Measurements from ENCODE around the gene PAN2.
"Not testable (repeated sequence)": the region's sequence is repeated elsewhere in the genome, so short reads cannot be mapped to it uniquely, and the experiment has no call there.

PAN2 gene

GRCh38 chr12:56307221-56307965 is 26.4 kb downstream of the PAN2 start:
- no peak for TF ChIP-seq POLR2A (IDR thresholded peaks at IDR 0.05; ENCODE audit: low read depth, low read length)
- FAIRE-seq, result no peak

DNA sequence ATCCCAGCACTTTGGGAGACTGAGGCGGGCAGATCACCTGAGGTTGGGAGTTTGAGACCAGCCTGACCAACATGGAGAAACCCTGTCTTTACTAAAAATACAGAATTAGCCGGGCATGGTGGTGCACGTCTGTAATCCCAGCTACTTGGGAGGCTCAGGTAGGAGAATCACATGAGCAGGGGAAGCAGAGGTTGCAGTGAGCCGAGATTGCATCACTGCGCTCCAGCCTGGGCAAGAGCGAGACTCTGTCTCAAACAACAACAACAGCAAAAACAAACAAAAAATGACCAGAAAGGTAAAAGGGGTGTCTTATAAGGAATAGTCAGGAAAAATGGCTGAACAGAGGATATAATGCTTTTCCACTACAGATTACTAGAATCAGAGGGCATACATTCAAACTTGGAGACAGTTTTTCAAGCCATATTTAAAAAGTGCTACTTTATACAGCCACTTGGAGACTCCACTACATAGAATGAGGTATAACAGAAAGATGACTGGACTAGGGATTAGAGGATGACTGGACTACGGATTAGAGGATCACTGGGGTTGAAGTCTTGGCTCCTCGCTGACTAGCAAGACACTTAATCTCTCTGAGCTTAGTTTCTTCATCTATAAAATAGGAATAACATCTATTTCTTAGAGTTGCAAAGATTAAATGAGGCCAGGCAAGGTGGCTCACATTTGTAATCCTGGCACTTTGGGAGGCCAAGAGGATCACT is 28.8 kb downstream of the PAN2 start:
- no peak for TF ChIP-seq POLR2A (IDR thresholded peaks at IDR 0.05; ENCODE audit: low read depth, low read length)
- DNase-seq (ENCODE audit: insufficient read length, low spot score) (no peak), FAIRE-seq (no peak)

More at GRCh38 chr12:56307221-56307965, 26.4 kb downstream of the PAN2 start:
- DNase-seq (ENCODE audit: insufficient read length, low spot score), result no peak

DNA sequence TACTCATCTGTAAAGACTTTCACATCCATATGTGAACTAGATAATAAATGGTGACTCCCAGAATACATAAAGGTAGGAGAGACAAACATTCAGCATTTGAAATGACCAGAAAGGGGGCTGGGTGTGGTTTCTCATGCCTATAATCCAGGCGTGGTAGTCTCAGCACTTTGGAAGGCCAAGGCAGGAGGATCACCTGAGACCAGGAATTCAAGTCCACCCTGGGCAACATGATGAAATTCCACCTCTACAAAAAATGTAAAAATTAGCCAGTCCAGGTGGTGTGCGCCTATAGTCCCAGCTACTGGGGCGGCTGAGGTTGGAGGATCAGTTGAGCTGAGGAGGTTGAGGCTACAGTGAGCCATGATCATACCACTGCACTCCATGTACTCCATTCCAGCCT is 29.5 kb downstream of the PAN2 start:
- TF ChIP-seq POLR2A (IDR thresholded peaks at IDR 0.05; ENCODE audit: low read depth, low read length), result no peak
- FAIRE-seq, result no peak

GRCh38 chr12:56300644-56301464 is 32.9 kb downstream of the PAN2 start:
- no peak for FAIRE-seq
- DNase-seq (ENCODE audit: insufficient read length, low spot score), result no peak
- no peak for TF ChIP-seq POLR2A (IDR thresholded peaks at IDR 0.05; ENCODE audit: low read depth, low read length)

More for the DNA sequence above, 29.5 kb downstream of the PAN2 start:
- DNase-seq (ENCODE audit: insufficient read length, low spot score), result no peak

GRCh38 chr12:56299853-56300643 is 33.8 kb downstream of the PAN2 start, which contains the start of gene CS:
Gene CS, minus strand, starts transcription at chr12:56300330. Its CDS starts 129 bp downstream, at chr12:56300201.
- FAIRE-seq, result peak; percentile 53
- DNase-seq (ENCODE audit: insufficient read length, low spot score), result peak; percentile 91
- TF ChIP-seq POLR2A (IDR thresholded peaks at IDR 0.05; ENCODE audit: low read depth, low read length), result peak; percentile 57

DNA sequence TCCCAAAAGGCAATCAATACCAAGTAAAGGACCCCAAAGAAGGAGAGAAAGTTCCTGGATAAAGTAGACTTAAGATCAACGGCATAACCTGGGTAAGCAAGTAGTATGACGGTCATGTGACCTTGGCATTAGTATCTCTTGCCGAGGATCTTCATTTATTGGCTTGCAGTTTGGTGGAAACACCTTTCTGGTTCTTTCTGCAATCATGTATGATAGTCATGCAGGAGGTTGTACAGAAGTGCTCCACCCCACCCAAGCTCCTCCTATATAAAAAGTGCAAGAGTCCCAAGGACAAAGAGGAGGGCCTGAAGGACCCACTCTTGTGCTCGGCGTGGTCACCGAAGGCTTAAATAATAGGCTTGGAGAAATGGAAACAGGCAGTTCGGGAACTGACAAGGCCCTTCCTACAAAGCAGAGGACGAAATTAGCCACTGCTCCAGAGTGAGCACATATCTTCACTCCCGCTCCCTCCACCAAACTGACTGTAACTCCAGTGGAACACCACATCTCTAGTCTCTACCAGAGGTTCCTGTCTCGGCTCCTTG is 34.4 kb downstream of the PAN2 start:
- no peak for FAIRE-seq
- DNase-seq (ENCODE audit: insufficient read length, low spot score), result no peak
- no peak for TF ChIP-seq POLR2A (IDR thresholded peaks at IDR 0.05; ENCODE audit: low read depth, low read length)

DNA sequence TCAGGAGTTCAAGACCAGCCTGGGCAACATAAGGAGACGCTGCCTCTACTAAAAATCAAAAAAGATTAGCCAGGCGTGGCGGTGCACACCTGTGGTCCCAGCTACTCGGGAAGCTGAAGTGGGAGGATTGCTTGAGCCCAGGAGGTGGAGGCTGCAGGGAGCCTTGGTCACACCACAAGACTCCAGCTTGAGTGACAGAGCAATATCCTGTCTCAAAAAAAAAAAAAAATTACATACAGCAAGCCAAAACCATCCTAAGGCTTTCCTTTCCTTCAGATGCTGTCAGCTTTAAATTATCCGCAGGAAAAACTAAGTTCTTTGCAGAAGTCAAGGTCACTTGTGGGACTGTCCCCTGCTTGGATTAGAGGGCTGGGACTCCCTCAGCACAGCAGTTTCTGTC is 35.0 kb downstream of the PAN2 start:
- FAIRE-seq (no peak), DNase-seq (ENCODE audit: insufficient read length, low spot score) (no peak)
- TF ChIP-seq POLR2A (IDR thresholded peaks at IDR 0.05; ENCODE audit: low read depth, low read length), result no peak

- DNase-seq (ENCODE audit: insufficient read length, low spot score) (no peak), FAIRE-seq (no peak)
- no peak for TF ChIP-seq POLR2A (IDR thresholded peaks at IDR 0.05; ENCODE audit: low read depth, low read length)
Measured at GRCh38 chr12:56297400-56297799, 36.4 kb downstream of the PAN2 start.

DNA sequence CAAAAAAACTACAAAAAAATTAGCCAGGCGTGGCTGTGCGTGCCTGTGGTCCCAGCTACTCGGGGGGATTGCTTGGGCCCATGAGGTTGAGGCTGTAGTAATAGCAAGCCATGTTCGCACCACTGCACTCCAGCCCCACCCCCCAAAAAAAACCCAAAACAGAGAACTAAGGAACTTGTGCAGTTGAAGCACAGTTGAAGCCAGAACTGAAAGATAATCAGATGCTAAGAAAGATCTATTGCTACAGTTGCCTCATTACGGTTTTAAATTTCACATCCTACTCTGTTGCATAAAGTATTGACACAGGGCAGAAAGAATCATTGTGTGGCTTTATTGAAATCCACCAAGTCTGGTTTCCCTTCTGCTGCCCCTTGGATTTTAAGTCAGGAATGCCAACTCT is 37.5 kb downstream of the PAN2 start:
- DNase-seq (ENCODE audit: insufficient read length, low spot score) (no peak), FAIRE-seq (no peak)
- TF ChIP-seq POLR2A (IDR thresholded peaks at IDR 0.05; ENCODE audit: low read depth, low read length), result no peak

- TF ChIP-seq POLR2A (IDR thresholded peaks at IDR 0.05; ENCODE audit: low read depth, low read length), result no peak
- no peak for DNase-seq (ENCODE audit: insufficient read length, low spot score)
- FAIRE-seq, result no peak
Measured at GRCh38 chr12:56293795-56294194, 40.0 kb downstream of the PAN2 start.

- FAIRE-seq (no peak), DNase-seq (ENCODE audit: insufficient read length, low spot score) (no peak)
- TF ChIP-seq POLR2A (IDR thresholded peaks at IDR 0.05; ENCODE audit: low read depth, low read length), result no peak
Measured at GRCh38 chr12:56288705-56289387, 45.0 kb downstream of the PAN2 start.

DNA sequence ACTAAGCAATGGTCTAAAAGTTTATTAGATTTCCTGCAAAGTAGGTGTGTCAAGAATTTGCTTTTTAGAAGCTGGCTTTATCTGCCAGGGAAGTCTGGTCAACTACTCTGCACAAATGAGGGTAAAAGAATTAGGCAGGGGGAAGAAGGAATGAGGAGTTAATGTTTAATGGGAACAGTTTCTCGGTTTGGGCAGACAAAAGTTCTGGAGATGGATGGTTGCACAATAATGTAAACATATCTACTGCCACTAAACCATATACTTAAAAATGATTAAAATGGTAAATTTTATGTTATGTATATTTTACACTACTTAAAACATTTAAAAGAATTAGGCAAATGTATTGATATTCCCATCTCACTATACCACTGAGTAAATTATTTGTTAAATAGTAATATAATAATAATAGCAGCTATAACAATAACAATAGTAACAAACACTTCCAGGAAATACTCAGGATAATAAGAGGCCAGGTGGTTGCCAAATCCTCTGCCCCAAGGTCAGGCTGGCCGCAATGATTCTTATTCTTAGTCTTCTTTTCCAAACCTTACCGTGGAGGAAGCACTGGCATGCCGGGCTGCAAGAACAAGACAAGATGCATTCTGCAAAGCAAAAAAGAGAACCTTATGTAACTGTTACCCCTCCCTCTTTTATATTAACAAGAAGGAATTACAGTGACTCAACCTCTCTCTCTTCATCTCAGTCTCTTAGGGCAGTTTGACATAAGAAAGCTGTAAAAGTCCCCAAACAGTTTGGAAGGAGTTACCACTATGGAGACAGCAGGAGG is 47.6 kb downstream of the PAN2 start:
- DNase-seq (ENCODE audit: insufficient read length, low spot score) (no peak), FAIRE-seq (no peak)
- no peak for TF ChIP-seq POLR2A (IDR thresholded peaks at IDR 0.05; ENCODE audit: low read depth, low read length)

GRCh38 chr12:56284263-56284662 is 49.5 kb downstream of the PAN2 start:
- not testable (repeated sequence) for FAIRE-seq; DNase-seq (ENCODE audit: insufficient read length, low spot score)

Measured in H54 (cell line).